Right lobe of liver (tissue), 4 donors: Measurements from ENCODE around the gene ATXN1L.

Experiments
- POLR2A ChIP-seq: fragments of 450-650 bp; IDR thresholded peaks from one replicate; pipeline ENCODE4 v1.6.1; 2017; ENCODE audit warnings: antibody characterized with exemption, mild to moderate bottlenecking
- TF ChIP-seq, protein P1 (sequence below), 4 donors: fragments of 200-600 bp in 3 of 4; fragments of 450-650 bp in 1 of 4; IDR thresholded peaks; one replicate each; pipeline versions ENCODE4 v1.5.1 to v1.8.0; 2016 to 2022; ENCODE audit warnings: antibody characterized with exemption in 4 of 4, mild to moderate bottlenecking in 2 of 4
- donor health status: DM: no; HTN: no; CAD: no.
- donor health status: DM: no; HTN: no; CAD: no.
- donor health status: DM: no; HTN: yes; CAD: no.

GRCh38 chr16:71843572-71843971 is 2.2 kb upstream of the ATXN1L start:
- TF ChIP-seq, protein P1, sequence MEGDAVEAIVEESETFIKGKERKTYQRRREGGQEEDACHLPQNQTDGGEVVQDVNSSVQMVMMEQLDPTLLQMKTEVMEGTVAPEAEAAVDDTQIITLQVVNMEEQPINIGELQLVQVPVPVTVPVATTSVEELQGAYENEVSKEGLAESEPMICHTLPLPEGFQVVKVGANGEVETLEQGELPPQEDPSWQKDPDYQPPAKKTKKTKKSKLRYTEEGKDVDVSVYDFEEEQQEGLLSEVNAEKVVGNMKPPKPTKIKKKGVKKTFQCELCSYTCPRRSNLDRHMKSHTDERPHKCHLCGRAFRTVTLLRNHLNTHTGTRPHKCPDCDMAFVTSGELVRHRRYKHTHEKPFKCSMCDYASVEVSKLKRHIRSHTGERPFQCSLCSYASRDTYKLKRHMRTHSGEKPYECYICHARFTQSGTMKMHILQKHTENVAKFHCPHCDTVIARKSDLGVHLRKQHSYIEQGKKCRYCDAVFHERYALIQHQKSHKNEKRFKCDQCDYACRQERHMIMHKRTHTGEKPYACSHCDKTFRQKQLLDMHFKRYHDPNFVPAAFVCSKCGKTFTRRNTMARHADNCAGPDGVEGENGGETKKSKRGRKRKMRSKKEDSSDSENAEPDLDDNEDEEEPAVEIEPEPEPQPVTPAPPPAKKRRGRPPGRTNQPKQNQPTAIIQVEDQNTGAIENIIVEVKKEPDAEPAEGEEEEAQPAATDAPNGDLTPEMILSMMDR (IDR thresholded peaks at IDR 0.05), result no peak
- TF ChIP-seq POLR2A, result no peak
